K562 (cell line): ENCODE data around the gene CUL4B. TPM values are rescaled to one million over a fixed set of nuclear protein-coding genes. Genes with fewer than 3 reads are reported as not detected.

Source experiments
- ATAC-seq: fragments of 200-7000 bp; cut with Tn5 transposase; 3 replicates; pipeline ENCODE4 v1.9.1; 2020; ENCODE audit warnings: moderate library complexity
- BruUV-seq: library from RNA; stranded (reverse); fragments of 400-500 nt; replicated peaks from 2 replicates; lab custom pipeline; 2021; lab: Mats Ljungman, UMichigan
- CTCF ChIA-PET: fragments of 300-600 bp; formaldehyde crosslinking; extraction: SDS; loops from one replicate; lab custom pipeline; 2021; ENCODE audit warnings: low intra/inter-chr PET ratio; lab: Yijun Ruan, JAX
- POLR2A ChIA-PET: fragments of 300-600, 350-650 bp; sonication (Branson Sonifier 250); formaldehyde crosslinking; extraction: SDS; loops from one replicate; lab custom pipeline; 2021; ENCODE audit warnings: antibody characterized with exemption, inconsistent platforms; lab: Yijun Ruan, JAX
- DNase-seq, 4 experiments: peaks; one replicate each; pipeline versions ENCODE4 v3.0.0 to v3.0.0-alpha.2; 2011 to 2018; ENCODE audit warnings: low spot score in 3 of 4, mixed read lengths in 3 of 4; ENCODE audit errors: extremely low read depth in 1 of 4
- FAIRE-seq: peaks from 2 replicates; lab custom pipeline; 2011; peaks lifted over from hg19 to GRCh38; lab: Jason Lieb, UNC
- H2AFZ ChIP-seq: 2 replicates; pipeline ENCODE4 v1.6.0; 2011; ENCODE audit warnings: low read depth, low read length, control low read depth, inconsistent platforms
- H3K27ac ChIP-seq: fragments of 200-600 bp; 3 replicates; pipeline ENCODE4 v1.8.0; 2011; ENCODE audit warnings: low read depth, mild to moderate bottlenecking, control low read depth, inconsistent platforms, low read length, moderate library complexity, mixed read lengths; ENCODE audit errors: extremely low read depth
- H3K27me3 ChIP-seq, 2 experiments: fragments of 300-600 bp in 1 of 2; 2 replicates in 1 of 2; 3 replicates in 1 of 2; pipeline versions ENCODE4 v1.6.0 to v1.8.0; 2011; ENCODE audit warnings: inconsistent platforms in 2 of 2, low read length in 2 of 2, mild to moderate bottlenecking in 1 of 2, mixed read lengths in 1 of 2, moderate library complexity in 1 of 2; ENCODE audit not compliant: control insufficient read depth in 2 of 2, insufficient read depth in 2 of 2
- H3K36me3 ChIP-seq: fragments of 300-600 bp; 3 replicates; pipeline ENCODE4 v1.8.0; 2011; ENCODE audit warnings: mild to moderate bottlenecking, low read length, inconsistent platforms; ENCODE audit not compliant: control insufficient read depth, insufficient read depth
- H3K4me1 ChIP-seq, 2 experiments: fragments of 200-600 bp in 1 of 2; replicated peaks in 1 of 2; 2 replicates in 1 of 2; 3 replicates in 1 of 2; pipeline versions ENCODE4 v1.5.1 to v1.8.0; 2011; ENCODE audit warnings: inconsistent platforms in 2 of 2, low read length in 2 of 2, mild to moderate bottlenecking in 1 of 2, mixed read lengths in 1 of 2, moderate library complexity in 1 of 2; ENCODE audit not compliant: control insufficient read depth in 2 of 2, insufficient read depth in 2 of 2
- H3K4me2 ChIP-seq: 2 replicates; pipeline ENCODE4 v1.6.1; 2011; ENCODE audit warnings: low read length, control low read depth, inconsistent platforms, mixed read lengths; ENCODE audit not compliant: insufficient read depth
- H3K4me3 ChIP-seq: fragments of 200-600 bp; sonication (generic), shearing (Covaris generic); 2 replicates; pipeline ENCODE4 v1.5.1; 2016; ENCODE audit warnings: control low read depth, inconsistent platforms
- H3K79me2 ChIP-seq: fragments of 200-600 bp; 3 replicates; pipeline ENCODE4 v1.8.0; 2011; ENCODE audit warnings: low read length, inconsistent platforms; ENCODE audit not compliant: control insufficient read depth, insufficient read depth
- H3K9ac ChIP-seq, 2 experiments: 2 replicates each; pipeline versions ENCODE4 v1.6.0 to v1.6.1; 2011; ENCODE audit warnings: low read depth in 2 of 2, low read length in 2 of 2, control low read depth in 1 of 2, inconsistent platforms in 1 of 2, mild to moderate bottlenecking in 1 of 2, mixed read lengths in 1 of 2; ENCODE audit not compliant: insufficient read depth in 1 of 2
- H3K9me1 ChIP-seq: one replicate; pipeline ENCODE4 v1.6.0; 2011; ENCODE audit warnings: inconsistent platforms, mild to moderate bottlenecking, low read length, moderate library complexity; ENCODE audit not compliant: control insufficient read depth, insufficient read depth
- H3K9me3 ChIP-seq: replicated peaks from 2 replicates; pipeline ENCODE4 v1.5.1; 2011; ENCODE audit warnings: low read depth, low read length, inconsistent platforms; ENCODE audit not compliant: control insufficient read depth, insufficient read depth
- H4K20me1 ChIP-seq: replicated peaks from 2 replicates; pipeline ENCODE4 v1.6.1; 2011; ENCODE audit warnings: low read length, inconsistent platforms, mixed read lengths; ENCODE audit not compliant: control insufficient read depth, insufficient read depth
- BHLHE40 ChIP-seq: IDR thresholded peaks from 2 replicates; pipeline ENCODE4 v1.6.1; 2011; ENCODE audit warnings: low read length, improper control_type of control experiment
- BRD9 ChIP-seq: fragments of 450-650 bp; IDR thresholded peaks from 2 replicates; pipeline ENCODE4 v1.6.1; 2018; ENCODE audit warnings: low read depth; ENCODE audit not compliant: partially characterized antibody
- BRF2 ChIP-seq: IDR thresholded peaks from 3 replicates; pipeline ENCODE4 v1.6.1; 2011; ENCODE audit warnings: borderline replicate concordance, mild to moderate bottlenecking; ENCODE audit not compliant: insufficient read length, insufficient read depth
- CREM ChIP-seq: IDR thresholded peaks from 2 replicates; pipeline ENCODE4 v1.6.1; 2014; ENCODE audit warnings: antibody characterized with exemption, low read depth
- DACH1 ChIP-seq: fragments of 450-650 bp; IDR thresholded peaks from 2 replicates; pipeline ENCODE4 v1.6.1; 2018; ENCODE audit not compliant: partially characterized antibody
- ELF4 ChIP-seq: fragments of 450-650 bp; formaldehyde crosslinking; IDR thresholded peaks from 2 replicates; pipeline ENCODE4 v1.4.0; 2022; ENCODE audit warnings: missing genetic modification characterization
- ETS2 ChIP-seq: IDR thresholded peaks from 2 replicates; pipeline ENCODE4 v1.6.1; 2016; ENCODE audit warnings: borderline replicate concordance, missing genetic modification characterization, mild to moderate bottlenecking, moderate library complexity, missing compliant biosample characterization; ENCODE audit not compliant: poor library complexity, severe bottlenecking
- FOXA1 ChIP-seq: fragments of 450-650 bp; IDR thresholded peaks from 2 replicates; pipeline ENCODE4 v1.6.1; 2016; ENCODE audit warnings: mild to moderate bottlenecking, borderline replicate concordance
- FOXA3 ChIP-seq, 2 experiments: fragments of 450-650 bp in 1 of 2; sonication (generic) in 1 of 2; formaldehyde crosslinking; IDR thresholded peaks in 1 of 2; conservative IDR thresholded peaks in 1 of 2; 2 replicates each; pipeline versions ENCODE4 v1.4.0 to v1.8.0; 2020 to 2022; ENCODE audit warnings: mild to moderate bottlenecking in 2 of 2, missing genetic modification reagents in 1 of 2
- GABPA ChIP-seq: fragments of 200-800 bp; sonication (Bioruptor generic); conservative IDR thresholded peaks from 2 replicates; pipeline ENCODE4 v1.6.1; 2016; ENCODE audit warnings: low read depth, missing genetic modification characterization, missing compliant biosample characterization
- HBP1 ChIP-seq: fragments of 450-650 bp; formaldehyde crosslinking; IDR thresholded peaks from 2 replicates; pipeline ENCODE4 v1.4.0; 2022; ENCODE audit warnings: missing genetic modification characterization
- NEUROD1 ChIP-seq: fragments of 150-350 bp; IDR thresholded peaks from 2 replicates; pipeline ENCODE4 v1.6.1; 2014; ENCODE audit warnings: borderline replicate concordance, low read length, low read depth; ENCODE audit not compliant: partially characterized antibody
- SRF ChIP-seq, 2 experiments: fragments of 250-450, 450-650 bp in 1 of 2; sonication (Bioruptor Pico) in 1 of 2; sonication (generic) in 1 of 2; formaldehyde crosslinking; IDR thresholded peaks; 2 replicates each; pipeline versions ENCODE4 v1.5.0 to v1.5.1; 2020 to 2022; ENCODE audit warnings: mild to moderate bottlenecking in 1 of 2, missing genetic modification reagents in 1 of 2
- TAF9B ChIP-seq: fragments of 450-650 bp; IDR thresholded peaks from 2 replicates; pipeline ENCODE4 v1.6.1; 2018; ENCODE audit warnings: mild to moderate bottlenecking; ENCODE audit not compliant: partially characterized antibody
- TOE1 ChIP-seq, 2 experiments: fragments of 450-650 bp in 1 of 2; sonication (generic) in 1 of 2; formaldehyde crosslinking in 1 of 2; IDR thresholded peaks; 2 replicates each; pipeline versions ENCODE4 v1.7.1 to v1.8.0; 2016 to 2022; ENCODE audit warnings: borderline replicate concordance in 2 of 2, mild to moderate bottlenecking in 2 of 2, antibody characterized with exemption in 1 of 2, inconsistent platforms in 1 of 2, low read depth in 1 of 2, missing genetic modification reagents in 1 of 2, moderate library complexity in 1 of 2
- ZFP30 ChIP-seq: fragments of 250-450 bp; sonication (Bioruptor Pico); IDR thresholded peaks from 2 replicates; pipeline ENCODE4 v1.8.0; 2022; ENCODE audit warnings: moderate library complexity, mild to moderate bottlenecking, inconsistent platforms, borderline replicate concordance
- ZNF764 ChIP-seq: fragments of 250-450 bp; sonication (Bioruptor Pico); IDR thresholded peaks from 2 replicates; pipeline ENCODE4 v1.4.0; 2020; ENCODE audit warnings: low read depth, mild to moderate bottlenecking, moderate library complexity
- WGBS: fragments of 100-300 bp; shearing (Covaris generic); methylation state at CpG from one replicate; pipeline ENCODE4 v1.1.6; 2016; ENCODE audit warnings: low coverage, mixed read lengths; ENCODE audit not compliant: insufficient coverage; ENCODE audit errors: missing lambda C conversion rate; 5-methylcytosine and 5-hydroxymethylcytosine counted together
- in situ Hi-C: fragments of 300-500 bp; cut with MboI; formaldehyde crosslinking; loops from 4 replicates; pipeline ENCODE4 v1.15.0; 2018; ENCODE audit warnings: inconsistent platforms, mixed read lengths
- intact Hi-C: fragments of 100-400 bp; cut with micrococcal nuclease; formaldehyde crosslinking; loops from 2 replicates; pipeline ENCODE4 v1.14.2; 2022
- polyA plus RNA-seq, 8 experiments: library from polyadenylated mRNA; depleted of rRNA in 4 of 8; stranded (reverse) in 5 of 8; unstranded in 3 of 8; fragments of >200 nt; fragmentation: Nextera tagmentation in 2 of 8; fragmentation: Illumina TruSeq in 1 of 8; extraction: Ambion mirVana in 2 of 8; extraction: Trizol in 1 of 8; gene quantifications; 2 replicates each; pipeline versions ENCODE4 v1.2.1 to v1.2.3, GENCODE V29; 2011 to 2014; ENCODE audit warnings: inconsistent platforms in 1 of 8, missing spikeins in 1 of 8
- total RNA-seq, 7 experiments: library from RNA; depleted of rRNA in 6 of 7; stranded (reverse); fragments of >200 nt in 6 of 7; fragmentation: Illumina TruSeq in 2 of 7; extraction: Trizol in 2 of 7; gene quantifications; 2 replicates each; pipeline versions ENCODE4 v1.2.1 to v1.2.3, GENCODE V29; 2011 to 2021; ENCODE audit warnings: low replicate concordance in 1 of 7

The CUL4B gene
- total and polyA plus RNA-seq, 9 of the 15 experiments (the other 6 are each of a cell fraction or from before 2014, with no cell fraction given): 15.0 to 41.7 (median 37.5) TPM

- H4K20me1 ChIP-seq: no peaks in the 10 kb centered on the region
- in situ Hi-C loops: no loop called here
- ATAC-seq (peak; percentile 87), DNase-seq (peak; percentile 9 to 69 (median 32)), FAIRE-seq (peak; percentile 75)
- H3K36me3 ChIP-seq: peaks cover 38% of the 10 kb centered on the region; the same call in 2 of the 3 replicates
- H3K4me2 ChIP-seq: peak overlapping the region; percentile 75
- 12% methylated on average over 10 of the region's 12 CpGs for WGBS
- no peak overlapping the region for H3K4me3 ChIP-seq
- H3K4me1 ChIP-seq: peaks cover 0 to 13% of the 10 kb centered on the region in 2 experiments; a peak in 2 of 5 replicates
- H3K27me3 ChIP-seq: no peaks in the 10 kb centered on the region
- peaks cover 17% of the 10 kb centered on the region for H3K79me2 ChIP-seq
- H2AFZ ChIP-seq: peak overlapping the region; percentile 77
- POLR2A ChIA-PET: interaction anchor here (0.7 to 3.0 kb wide), 4 partner anchors 9 to 12 kb away, joined by 3 to 13 read pairs (median 4); partner anchors contain the start of gene CUL4B
- H3K27ac ChIP-seq: peak overlapping the region; percentile 91
- H3K9me1 ChIP-seq: no peaks in the 10 kb centered on the region
- intact Hi-C loops: no loop called here
- H3K9me3 ChIP-seq: no peaks in the 10 kb centered on the region
- CTCF ChIA-PET: no interaction called here
- no TSS peak for BruUV-seq
- H3K9ac ChIP-seq: peak overlapping the region in 1 of 2 experiments; percentile 58; a peak in 3 of 4 replicates
- TF ChIP-seq GABPA (tag): peak; percentile 72
- TF ChIP-seq ZFP30 (CRISPR knock-in tag): no peak
- TF ChIP-seq SRF (CRISPR knock-in tag; IDR thresholded peaks at IDR 0.05): no peak
- TF ChIP-seq ZNF764 (CRISPR knock-in tag): no peak
- TF ChIP-seq BRD9: no peak
- TF ChIP-seq ETS2 (tag): no peak
- TF ChIP-seq BRF2: no peak
- TF ChIP-seq NEUROD1: peak; percentile 61
- peak; percentile 99 for TF ChIP-seq FOXA3 (CRISPR knock-in tag; conservative IDR thresholded peaks at IDR 0.05 in 1 of 2, IDR thresholded peaks at IDR 0.05 in 1 of 2)
- peak; percentile 13; the same call in 1 of the 2 replicates for TF ChIP-seq CREM
- peak; percentile 66 for TF ChIP-seq DACH1
- peak; percentile 67; the same call in 1 of the 2 replicates for TF ChIP-seq ELF4
- TF ChIP-seq TOE1 (IDR thresholded peaks at IDR 0.05; ENCODE audit: borderline replicate concordance): peak; percentile 67; the same call in 1 of the 2 replicates
- TF ChIP-seq TOE1 (CRISPR knock-in tag; IDR thresholded peaks at IDR 0.05; ENCODE audit: borderline replicate concordance, low read depth): no peak
- peak; percentile 51 for TF ChIP-seq BHLHE40
- TF ChIP-seq TAF9B: peak; percentile 51
- peak; percentile 84; the same call in 1 of the 2 replicates for TF ChIP-seq FOXA1
- 0 out of 2 replicates have a peak, but pooled peaks have one; percentile 42 for TF ChIP-seq HBP1 (CRISPR knock-in tag)
These were observed 11.0 kb downstream of the CUL4B start for GRCh38 chrX:120549483-120550452.
